Endometrial microvascular endothelial cells (primary cell): Measurements from ENCODE around the gene ST8SIA6. TPM values are rescaled to one million over a fixed set of nuclear protein-coding genes. Genes with fewer than 3 reads are reported as not detected.
"Not testable (repeated sequence)": the region's sequence is repeated elsewhere in the genome, so short reads cannot be mapped to it uniquely, and the experiment has no call there.

Experiments used
- in situ Hi-C: cut with HindIII; loops from 2 replicates; pipeline ENCODE4 v1.10.0; 2017; ENCODE audit warnings: low sequenced_read_pairs, low pct_unique_long_range_greater_than_20kb; ENCODE audit errors: inconsistent ontology term
- total RNA-seq: library from RNA; depleted of rRNA; stranded (reverse); fragments of >200 nt; gene quantifications from one replicate; pipeline ENCODE4 v1.2.3, GENCODE V29; 2015; ENCODE audit errors: inconsistent ontology term

The ST8SIA6 gene
- not detected for total RNA-seq

GRCh38 chr10:17454161-17455014 is at the start of gene ST8SIA6:
Gene ST8SIA6 (minus strand): TSS chr10:17454595. CDS start chr10:17454255, 340 bp downstream.
- in situ Hi-C loops, result no loop called here

- in situ Hi-C loops, result no loop called here
Measured at GRCh38 chr10:17503795-17504194, 49.4 kb upstream of the ST8SIA6 start.

GRCh38 chr10:17502814-17503213 is 48.4 kb upstream of the ST8SIA6 start:
- in situ Hi-C loops, result no loop called here

- in situ Hi-C loops, result not testable (repeated sequence)
Measured at GRCh38 chr10:17499014-17499413, 44.6 kb upstream of the ST8SIA6 start.

- in situ Hi-C loops, result no loop called here
Measured at GRCh38 chr10:17497446-17498030, 43.1 kb upstream of the ST8SIA6 start.

- in situ Hi-C loops, result no loop called here
Measured at GRCh38 chr10:17494626-17495260, 40.3 kb upstream of the ST8SIA6 start.

GRCh38 chr10:17488848-17489247 is 34.5 kb upstream of the ST8SIA6 start:
- in situ Hi-C loops, result no loop called here

GRCh38 chr10:17483079-17483478 is 28.7 kb upstream of the ST8SIA6 start:
- in situ Hi-C loops, result no loop called here

- in situ Hi-C loops, result no loop called here
Measured at GRCh38 chr10:17479822-17480221, 25.4 kb upstream of the ST8SIA6 start.

- in situ Hi-C loops, result no loop called here
Measured at GRCh38 chr10:17479015-17479615, 24.7 kb upstream of the ST8SIA6 start.

GRCh38 chr10:17476073-17476472 is 21.7 kb upstream of the ST8SIA6 start:
- in situ Hi-C loops, result no loop called here

- in situ Hi-C loops, result no loop called here
Measured at GRCh38 chr10:17475661-17476060, 21.3 kb upstream of the ST8SIA6 start.

GRCh38 chr10:17474595-17475323 is 20.4 kb upstream of the ST8SIA6 start:
- in situ Hi-C loops, result no loop called here

GRCh38 chr10:17473228-17473950 is 19.0 kb upstream of the ST8SIA6 start:
- in situ Hi-C loops, result no loop called here

- in situ Hi-C loops, result no loop called here
Measured at GRCh38 chr10:17472481-17473227, 18.3 kb upstream of the ST8SIA6 start.

- in situ Hi-C loops, result no loop called here
Measured at GRCh38 chr10:17470246-17470645, 15.9 kb upstream of the ST8SIA6 start.

- in situ Hi-C loops, result no loop called here
Measured at GRCh38 chr10:17465328-17466125, 11.1 kb upstream of the ST8SIA6 start.
